Measurements from ENCODE around the gene NKAP.

- TF ChIP-seq RAD21 (conservative IDR thresholded peaks at IDR 0.05) (no peak), CTCF (IDR thresholded peaks at IDR 0.05; ENCODE audit: poor library complexity, severe bottlenecking) (no peak), EP300 (conservative IDR thresholded peaks at IDR 0.05; ENCODE audit: poor library complexity, severe bottlenecking) (no peak), EZH2 (IDR thresholded peaks at IDR 0.05; ENCODE audit: borderline replicate concordance, insufficient read depth, low read length, poor library complexity, severe bottlenecking) (no peak), POLR2AphosphoS5 (IDR thresholded peaks at IDR 0.05) (no peak)
- TF ChIP-seq, protein P1, sequence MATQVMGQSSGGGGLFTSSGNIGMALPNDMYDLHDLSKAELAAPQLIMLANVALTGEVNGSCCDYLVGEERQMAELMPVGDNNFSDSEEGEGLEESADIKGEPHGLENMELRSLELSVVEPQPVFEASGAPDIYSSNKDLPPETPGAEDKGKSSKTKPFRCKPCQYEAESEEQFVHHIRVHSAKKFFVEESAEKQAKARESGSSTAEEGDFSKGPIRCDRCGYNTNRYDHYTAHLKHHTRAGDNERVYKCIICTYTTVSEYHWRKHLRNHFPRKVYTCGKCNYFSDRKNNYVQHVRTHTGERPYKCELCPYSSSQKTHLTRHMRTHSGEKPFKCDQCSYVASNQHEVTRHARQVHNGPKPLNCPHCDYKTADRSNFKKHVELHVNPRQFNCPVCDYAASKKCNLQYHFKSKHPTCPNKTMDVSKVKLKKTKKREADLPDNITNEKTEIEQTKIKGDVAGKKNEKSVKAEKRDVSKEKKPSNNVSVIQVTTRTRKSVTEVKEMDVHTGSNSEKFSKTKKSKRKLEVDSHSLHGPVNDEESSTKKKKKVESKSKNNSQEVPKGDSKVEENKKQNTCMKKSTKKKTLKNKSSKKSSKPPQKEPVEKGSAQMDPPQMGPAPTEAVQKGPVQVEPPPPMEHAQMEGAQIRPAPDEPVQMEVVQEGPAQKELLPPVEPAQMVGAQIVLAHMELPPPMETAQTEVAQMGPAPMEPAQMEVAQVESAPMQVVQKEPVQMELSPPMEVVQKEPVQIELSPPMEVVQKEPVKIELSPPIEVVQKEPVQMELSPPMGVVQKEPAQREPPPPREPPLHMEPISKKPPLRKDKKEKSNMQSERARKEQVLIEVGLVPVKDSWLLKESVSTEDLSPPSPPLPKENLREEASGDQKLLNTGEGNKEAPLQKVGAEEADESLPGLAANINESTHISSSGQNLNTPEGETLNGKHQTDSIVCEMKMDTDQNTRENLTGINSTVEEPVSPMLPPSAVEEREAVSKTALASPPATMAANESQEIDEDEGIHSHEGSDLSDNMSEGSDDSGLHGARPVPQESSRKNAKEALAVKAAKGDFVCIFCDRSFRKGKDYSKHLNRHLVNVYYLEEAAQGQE (IDR thresholded peaks at IDR 0.05; ENCODE audit: borderline replicate concordance) = no peak
Observed at GRCh38 chrX:119971184-119971583, 27.6 kb upstream of the NKAP start.
